Measurements from ENCODE around the gene TEKTIP1.
"Not testable (repeated sequence)": the region's sequence is repeated elsewhere in the genome, so short reads cannot be mapped to it uniquely, and the experiment has no call there.

Gene TEKTIP1

DNA sequence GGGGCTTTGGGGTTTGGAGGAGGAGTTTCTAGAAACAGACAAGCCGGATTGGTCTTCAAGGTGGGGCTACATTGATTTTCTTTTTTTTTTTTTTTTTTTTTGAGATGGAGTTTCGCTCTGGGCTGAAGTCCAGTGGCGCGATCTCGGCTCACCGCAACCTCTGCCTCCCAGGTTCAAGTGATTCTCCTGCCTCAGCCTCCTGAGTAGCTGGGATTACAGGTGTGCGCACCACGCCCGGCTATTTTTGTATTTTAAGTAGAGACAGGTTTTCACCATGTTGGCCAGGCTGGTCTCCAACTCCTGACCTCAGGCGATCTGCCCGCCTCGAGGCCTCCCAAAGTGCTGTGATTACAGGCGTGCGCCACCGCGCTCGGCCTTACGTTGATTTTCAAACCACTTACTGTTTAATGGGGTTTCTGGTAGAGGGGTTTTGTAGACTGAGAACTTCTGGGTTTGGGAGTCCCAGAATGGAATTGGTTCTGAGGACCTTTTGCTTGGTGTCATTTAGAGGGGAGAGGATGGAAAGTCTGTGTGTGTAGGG lies 30.8 kb upstream of the TEKTIP1 start:
- not testable (repeated sequence) for DNase-seq

DNA sequence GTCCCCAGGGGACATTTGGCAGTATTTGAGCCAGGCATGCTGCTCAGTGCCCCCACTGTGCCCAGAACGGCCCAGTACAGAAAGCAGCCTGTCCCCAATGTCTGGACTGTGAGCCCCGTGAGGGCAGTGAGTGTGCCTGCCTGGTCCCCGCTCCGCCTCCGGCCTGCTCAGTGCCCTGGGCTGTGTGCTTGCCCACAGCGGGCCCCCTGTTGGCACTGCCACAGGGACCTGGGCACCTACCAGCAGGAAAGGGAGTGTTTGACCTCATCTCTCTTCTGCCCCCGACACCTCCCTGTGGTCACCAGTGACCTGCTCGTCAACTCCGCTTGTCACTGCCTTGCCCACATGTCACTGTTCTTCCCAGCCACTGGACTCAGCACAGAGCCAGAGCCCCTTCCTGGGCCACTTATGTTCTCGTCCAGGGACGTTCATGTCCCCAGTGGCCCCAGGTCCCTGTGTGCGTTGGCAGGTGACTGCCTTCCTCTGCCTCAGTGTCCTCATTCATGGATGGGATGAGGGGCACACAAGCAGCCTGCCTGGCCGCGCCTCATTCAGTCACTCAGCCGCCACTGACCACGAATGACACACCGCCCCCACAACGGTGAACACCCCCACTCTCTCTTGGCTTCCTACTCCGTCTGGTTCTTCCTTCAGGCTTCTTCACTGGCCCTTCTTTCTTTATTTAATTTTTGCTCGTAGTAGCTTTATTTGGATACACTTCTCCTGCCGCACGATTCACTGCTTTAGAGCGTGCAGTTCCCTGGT lies 30.0 kb upstream of the TEKTIP1 start:
- DNase-seq: no peak

DNA sequence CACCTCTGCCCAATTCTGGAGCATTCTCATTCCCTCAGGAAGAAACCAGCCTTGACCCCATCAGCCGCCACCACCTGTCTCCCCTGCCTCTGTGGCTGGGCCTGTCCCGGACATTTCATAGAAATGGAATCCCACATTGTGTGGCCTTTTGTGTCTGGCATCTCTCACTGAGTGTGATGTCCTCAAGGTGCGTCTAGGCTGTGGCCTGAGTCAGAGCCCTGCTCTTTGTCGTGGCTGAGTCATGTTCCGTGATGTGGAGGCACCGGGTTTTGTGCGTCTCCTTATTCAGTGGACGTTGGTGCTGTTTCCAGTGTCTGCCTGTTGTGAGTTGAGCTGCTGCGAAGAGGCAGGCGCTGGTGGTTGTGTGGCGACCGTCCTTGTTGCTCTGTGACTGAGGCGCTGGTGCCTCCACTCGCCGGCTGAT lies 29.4 kb upstream of the TEKTIP1 start:
- peak; percentile 29 for DNase-seq

DNA sequence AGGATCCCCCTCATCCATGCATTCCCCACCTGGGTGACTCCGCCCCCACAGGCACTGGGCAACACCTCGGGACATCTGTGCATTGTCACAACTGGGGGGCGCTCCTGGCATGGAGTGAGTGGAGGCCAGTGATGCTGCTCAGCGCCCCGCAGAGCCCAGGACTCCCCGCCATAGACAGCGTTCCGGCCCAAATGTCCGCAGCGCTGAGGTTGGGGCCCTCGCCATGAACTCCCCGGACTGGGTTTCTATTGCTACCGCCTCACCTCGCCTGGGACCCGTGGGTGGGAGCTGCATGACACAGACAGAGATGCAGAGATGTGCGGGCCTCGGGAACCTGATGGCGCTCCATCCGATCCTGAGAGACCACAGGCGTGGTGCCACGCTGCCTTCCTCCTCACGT lies 28.2 kb upstream of the TEKTIP1 start:
- DNase-seq: no peak

DNA sequence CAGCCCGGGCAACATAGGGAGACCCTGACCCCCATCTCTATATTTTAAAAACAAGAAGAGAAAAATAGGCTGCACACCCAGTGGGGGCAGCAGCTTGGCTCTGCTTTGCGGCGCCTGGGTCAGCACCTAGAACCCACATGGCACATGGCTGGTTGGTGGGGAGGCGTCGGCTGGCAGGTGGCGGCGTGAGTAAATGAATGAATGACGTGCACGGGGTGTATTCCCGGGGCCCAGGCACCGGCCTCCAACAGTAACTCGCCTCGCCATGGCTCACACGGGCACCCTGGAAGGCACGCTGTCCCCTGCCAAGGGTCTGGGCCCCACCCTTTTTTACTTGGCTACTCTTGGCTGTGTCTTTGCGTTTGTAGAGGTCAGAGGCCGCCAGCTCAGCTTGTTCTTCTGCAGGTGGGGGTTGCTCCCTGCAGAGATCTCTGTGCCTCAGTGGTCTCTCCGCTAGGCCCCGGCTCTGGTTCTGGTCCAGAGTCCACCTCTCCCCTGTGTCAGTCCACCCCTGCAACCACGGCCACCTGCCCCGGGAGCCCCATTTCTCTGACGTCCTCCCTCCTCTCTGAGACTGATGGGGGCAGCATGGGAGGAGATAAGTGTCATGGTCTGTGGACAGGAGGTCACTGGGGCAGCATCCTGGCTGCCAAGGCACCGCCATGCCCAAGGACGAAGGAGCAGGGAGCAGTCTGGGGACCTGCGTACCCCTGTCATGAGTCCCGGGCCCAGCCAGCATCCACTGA lies 27.3 kb upstream of the TEKTIP1 start:
- no peak for DNase-seq

DNA sequence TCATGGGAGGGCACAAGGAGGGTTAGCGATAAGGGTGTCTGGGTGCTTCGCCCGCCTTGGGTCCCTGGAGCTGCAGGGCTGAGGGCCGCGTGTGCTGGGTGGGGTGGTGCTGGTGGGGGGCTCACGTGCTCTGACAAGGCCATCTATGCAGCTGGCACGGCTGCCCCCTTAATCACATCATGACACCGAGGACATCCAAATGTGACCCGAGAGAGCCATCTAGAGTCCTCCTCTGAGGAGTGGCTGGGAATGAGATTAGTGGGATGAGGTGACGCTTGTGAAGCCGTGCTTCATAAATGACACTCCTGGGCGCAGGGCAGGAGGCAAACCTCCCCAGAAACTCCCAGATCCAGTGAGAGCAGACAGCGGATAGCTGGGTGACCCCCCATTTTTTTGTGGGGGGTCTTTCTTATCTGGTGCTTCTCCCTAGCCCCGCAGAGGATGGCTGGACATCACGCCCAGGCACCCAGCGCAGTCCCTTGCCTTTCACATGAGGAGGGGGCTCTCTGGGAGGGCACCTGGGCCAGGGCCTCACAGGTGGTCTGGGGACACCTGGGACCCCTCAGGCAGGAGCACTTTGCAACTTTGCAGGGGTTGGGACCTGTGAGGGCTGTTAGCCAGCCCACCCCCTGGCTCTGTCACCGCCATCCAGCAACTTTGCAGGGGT lies 26.3 kb upstream of the TEKTIP1 start:
- no peak for DNase-seq

DNA sequence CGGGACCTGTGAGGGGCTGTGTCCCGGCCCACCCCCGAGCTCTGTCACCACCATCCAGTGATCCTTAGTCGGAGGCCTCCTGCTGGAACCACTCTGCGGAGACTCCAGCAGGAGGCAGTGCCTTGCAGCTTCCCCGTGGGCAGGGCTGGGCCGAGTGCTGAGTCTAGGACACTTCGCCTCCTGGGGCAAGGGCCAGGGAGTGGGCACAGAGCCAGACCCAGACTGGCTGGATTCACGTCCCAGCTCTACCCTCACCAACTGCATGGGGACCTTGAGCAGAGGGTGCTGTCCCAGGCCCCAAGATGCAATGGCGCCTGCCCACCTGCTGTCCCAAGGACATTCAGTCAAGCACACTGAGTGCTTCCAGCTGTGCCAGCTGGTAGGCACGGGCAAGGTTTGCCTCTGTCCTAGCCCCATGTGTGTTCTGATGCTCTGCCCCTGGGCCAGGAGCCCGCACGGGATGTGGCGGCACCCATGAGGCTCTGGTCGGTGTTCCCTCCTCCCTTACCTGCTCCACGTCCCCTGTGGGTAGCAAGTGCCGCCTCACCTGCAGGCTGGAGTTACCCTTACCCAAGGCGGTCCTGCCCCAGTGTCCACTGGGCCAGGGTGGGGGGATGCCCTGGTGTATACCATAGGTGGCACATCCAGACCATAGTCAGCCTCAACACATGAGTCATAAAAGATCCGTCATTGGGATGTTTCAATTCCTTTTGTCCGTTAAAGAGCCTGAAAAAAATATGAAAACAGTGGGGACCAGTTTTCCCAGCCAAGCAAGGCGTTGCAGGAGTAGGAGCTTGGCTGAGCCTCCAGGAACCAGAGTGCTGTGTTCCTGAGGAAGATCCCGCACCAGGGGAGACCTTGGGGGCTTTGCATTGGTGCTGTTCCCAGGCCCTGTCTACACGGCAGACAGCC lies 25.5 kb upstream of the TEKTIP1 start:
- DNase-seq: no peak

DNA sequence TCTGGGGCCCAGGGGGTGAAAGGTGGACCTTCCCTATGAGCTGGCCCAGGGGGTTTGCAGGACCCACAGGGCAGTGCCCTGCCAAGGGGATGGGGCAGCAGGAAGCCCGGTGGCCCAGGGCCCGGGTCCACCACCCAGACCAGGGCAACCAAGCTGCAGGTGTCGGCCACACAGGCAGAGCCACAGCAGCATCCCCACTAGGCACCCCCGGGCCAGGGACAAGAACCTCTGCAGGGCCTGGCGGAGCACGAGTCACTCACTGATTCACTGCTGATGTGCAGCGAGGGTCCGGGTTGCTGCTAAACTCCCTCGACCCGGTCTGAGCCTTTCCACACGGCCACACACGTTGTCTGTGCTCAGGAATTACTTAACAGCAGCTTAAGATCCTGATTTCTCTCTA lies 24.0 kb upstream of the TEKTIP1 start:
- DNase-seq: no peak

DNA sequence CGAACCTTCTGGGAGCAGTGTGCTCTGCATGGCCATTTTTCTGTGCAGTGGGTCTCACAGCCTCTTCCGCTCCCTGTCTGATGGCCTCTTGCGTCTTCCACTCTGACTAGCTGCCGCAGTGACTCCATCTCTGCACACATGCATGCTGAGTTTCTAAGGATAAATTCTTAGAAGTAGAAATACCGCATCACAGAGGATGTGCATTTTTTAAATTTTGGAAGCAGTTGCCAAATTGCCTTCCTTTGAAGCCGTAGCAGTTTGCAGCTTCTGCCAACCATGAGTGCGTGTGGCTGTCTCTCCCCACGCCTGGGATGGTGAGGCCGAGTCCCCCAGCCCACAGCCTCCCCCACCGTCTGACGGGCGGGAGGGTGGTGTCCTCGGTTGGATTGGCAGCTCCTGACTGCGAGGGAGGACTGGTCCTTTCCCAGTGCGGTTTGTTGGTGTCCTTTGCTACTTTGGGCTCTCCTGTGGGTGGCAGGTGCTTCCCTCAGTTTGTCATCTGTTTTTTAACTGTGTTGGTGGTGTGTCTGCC lies 23.0 kb upstream of the TEKTIP1 start:
- no peak for DNase-seq

DNA sequence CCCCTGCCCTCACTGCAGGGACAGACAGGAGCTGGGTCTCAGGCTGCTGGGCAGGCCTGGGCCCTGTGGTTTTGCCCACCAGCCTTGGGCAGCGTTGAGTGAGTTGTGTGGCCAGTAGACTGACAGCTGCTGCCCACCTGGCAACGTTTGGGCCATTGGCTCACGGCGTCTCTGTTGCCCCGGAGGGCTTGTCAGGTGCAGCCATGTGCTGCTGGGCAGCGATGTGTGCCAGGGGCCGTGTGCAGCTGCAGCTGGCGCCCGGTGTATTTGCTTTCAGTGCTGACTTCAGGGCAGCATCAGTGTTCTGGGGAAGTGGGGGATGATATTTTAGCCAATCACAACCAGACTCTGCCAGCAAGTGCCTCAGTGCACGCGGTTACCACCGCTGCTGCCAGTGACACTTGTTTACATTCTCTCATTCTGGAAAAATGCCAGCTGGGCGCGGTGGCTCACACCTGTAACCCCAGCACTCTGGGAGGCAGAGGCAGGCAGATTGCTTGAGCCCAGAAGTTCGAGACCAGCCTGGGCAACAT lies 22.2 kb upstream of the TEKTIP1 start:
- no peak for DNase-seq

DNA sequence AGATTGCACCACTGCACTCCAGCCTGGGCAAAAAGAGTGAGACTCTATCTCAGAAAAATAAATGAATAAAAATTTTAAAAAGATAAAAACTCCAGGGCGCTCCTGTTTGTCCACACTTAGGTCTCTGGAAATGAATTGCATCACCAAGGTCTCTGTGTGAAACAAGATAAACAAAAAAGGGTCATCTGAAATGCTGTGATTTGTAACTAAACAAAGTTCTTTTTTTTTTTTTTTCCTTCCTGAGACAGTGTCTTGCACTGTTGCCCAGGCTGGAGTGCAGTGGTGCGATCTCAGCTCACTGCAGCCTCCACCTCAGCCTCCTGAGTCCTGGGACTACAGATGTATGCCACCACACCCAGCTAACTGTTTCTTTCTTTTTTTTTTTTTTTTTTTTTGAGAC lies 21.3 kb upstream of the TEKTIP1 start:
- no peak for DNase-seq

DNA sequence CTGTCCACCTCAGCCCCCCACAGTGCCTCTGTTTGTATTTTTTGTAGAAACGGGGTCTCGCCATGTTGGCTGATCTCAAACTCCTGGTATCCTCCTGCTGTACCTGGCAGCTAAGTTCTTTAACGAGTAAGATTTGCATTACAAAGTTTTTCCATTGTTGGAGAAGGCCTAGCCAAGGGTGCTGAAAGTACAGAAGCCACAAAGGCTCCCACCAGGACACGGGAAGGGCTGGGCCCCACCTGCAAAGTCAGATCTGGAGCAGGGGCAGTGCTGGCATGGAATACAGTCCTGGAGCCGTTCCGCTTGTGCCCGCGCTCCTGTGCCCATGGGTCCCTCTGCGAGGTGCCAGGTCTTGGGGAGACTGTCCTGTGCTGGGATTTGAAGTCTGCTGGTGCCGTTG lies 20.7 kb upstream of the TEKTIP1 start:
- no peak for DNase-seq

DNA sequence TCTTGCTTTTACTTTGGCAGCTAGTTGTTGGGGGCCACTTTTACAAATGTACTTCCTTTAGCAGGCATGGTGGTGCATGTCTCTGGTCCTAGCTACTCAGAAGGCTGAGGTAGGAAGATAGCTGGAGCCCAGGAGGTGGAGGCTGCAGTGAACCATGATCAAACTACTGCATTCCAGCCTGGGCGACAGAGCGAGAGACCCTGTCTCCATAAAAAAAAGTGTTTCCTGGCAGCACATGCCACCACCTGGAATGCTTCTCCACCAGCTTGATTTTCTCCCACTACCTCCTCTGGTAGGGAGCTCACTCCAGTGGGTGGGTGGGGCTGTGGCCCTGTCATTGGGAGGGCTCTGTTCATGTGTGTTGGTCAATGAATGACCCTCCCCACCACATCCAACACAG lies 20.3 kb upstream of the TEKTIP1 start:
- no peak for DNase-seq

DNA sequence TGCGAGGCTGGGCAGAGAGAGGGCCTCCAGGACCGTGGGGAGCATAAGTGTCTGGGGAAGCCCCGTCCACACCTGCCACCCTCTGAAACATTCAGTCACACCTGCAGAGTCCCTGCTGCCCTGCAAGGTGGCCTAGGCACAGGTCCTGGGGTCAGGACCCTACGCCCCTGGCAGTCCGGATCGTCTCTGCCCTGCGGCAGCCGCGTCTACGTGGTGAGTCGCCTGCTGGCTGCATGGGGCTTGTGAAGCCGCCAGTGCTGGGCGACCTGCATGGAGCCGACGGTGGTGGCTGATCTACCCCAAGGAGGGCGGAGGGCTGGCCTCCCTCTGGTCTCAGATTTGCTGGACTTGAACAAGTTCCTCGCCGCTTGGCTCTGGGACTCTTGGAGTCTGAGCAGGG lies 19.8 kb upstream of the TEKTIP1 start:
- DNase-seq: no peak

DNA sequence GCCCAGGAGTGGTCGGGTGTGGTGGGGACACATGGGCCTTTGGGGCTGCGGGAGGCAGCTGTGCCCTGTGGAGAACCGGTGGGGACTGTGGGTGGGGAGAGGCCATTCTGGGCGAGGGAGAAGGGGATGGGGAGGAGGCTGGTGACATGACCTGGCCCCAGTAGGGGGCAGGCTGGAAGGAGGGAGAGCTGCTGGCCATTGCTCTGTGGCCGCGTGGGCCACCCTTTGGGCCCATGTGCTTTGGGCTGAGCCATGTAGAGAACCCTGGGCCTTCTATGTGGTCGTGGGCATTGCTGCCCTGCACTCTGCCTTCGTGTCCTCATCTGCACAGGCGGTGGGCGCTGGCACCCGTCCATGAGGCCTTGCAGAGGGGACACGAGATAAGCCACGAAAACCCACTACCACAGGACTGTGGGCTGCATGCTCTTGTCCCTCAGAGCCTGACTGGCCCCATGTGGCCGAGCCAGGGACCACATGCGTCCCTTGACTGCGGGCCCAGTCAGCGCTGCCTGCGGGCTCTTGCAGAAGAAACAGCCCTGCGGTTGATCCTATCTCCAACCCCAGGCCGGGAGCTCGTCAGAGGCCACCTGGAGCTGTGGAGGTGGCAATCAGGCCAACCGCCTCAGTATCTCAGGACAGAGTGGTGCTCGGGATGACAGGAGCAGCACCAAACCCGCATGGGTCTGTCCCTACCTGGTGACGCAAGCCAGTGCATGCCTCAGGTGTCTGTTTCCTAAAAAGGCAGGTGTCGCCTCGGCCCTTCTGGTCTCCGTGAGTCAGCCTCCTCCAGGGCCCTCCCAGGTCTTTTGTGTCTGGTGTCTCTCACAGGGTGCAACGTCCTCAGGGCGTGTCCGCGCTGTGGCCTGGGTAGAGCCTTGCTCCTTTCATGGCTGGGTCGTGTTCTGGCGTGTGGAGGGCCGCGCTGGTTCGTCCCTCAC lies 18.5 kb upstream of the TEKTIP1 start:
- no peak for DNase-seq

DNA sequence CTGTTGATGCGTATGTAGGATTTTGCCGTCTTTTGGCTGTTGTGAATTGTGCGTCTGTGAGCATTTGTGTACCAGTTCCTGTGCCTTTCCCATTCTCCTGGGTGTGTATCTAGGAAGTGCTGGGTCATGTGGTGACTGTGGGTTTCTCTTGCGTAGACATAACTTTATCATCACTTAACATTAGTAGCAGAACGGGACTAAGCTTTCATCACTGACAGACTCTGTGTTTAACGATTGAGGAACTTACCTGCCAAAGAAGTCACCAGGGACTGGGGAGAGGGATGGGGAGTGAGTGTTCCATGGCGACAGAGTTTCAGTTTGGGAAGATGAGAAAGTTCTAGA lies 17.9 kb upstream of the TEKTIP1 start:
- no peak for DNase-seq

DNA sequence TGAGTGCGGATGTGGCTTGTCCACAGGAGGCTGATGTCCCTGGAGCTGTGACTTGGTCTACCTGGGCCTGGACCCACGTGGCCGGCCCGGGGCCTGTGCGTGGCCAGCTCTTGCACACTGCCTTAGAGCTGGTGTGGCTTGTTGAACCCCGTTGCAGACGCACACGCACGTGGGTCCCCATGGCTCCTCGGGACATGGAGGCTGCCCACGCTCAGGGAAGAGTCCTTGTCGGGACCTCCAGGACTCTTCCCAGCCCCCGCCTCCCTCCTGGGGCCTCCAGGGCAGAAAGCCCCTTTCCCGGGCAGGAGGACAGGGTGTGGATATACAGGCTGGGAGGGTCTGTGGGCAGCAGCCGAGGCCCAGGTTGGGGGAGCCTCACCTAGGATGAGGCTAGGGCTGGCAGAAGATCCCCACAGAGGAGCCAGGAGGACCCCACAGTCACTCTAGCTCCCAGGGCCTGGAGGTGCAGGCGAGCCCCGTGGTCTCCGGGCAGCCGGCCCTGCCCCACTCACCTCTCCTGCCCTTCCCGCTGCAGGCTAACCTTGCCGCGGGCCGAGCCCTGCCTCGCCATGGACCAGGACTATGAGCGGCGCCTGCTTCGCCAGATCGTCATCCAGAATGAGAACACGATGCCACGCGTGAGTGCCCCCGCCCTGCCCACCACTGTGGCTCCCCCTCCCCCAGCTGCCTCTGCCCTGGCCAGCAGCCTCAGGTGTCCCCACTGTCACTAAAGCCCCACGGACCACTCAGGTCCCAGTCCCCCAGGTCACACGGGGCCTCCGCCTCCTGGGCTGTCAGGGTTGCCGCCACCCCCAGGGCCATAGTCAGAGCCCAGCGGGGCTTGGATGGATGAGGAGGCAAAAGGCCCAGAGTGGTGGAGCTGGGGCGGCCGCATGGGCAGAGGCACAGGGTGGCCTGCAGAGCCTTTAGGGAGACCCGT lies 16.3 kb upstream of the TEKTIP1 start:
- DNase-seq: no peak

DNA sequence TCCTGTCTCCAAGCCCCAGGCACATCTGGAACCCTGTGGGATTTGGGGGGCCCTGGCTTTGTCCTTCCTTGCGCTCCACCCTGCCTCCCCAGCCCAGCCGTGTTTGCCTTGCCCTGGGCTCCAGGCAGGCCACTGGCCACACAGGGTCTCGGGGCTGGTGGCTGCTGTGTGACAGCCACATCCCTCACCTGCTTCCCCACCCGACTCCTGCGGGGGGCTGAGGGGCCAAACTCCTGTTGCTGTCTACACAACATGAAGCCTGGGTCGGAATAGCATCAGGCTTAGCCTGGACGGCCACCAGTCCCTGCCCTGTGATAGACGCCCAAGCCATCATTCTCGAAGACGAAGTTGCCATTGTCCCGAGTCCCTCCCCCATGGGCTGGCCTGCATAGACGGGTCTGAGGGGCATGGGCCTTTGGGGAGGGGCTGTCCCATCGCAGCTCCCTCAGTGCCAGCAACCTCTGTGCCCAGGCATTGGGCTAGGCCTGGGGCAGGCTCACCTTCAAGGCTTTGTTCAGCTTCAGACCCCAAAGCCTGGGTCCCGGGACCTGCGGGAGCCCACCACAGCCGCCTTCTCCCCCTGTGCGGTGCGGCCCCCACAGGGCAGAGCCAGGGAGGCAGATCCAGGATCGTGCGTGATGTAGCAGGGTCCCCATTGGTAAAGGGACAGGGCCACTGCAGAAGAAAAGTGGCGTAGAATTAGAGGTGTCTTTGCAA lies 15.5 kb upstream of the TEKTIP1 start:
- DNase-seq: no peak

Measured in activated CD4-positive, alpha-beta T cell treated with anti-CD3 and anti-CD28 coated beads, Interleukin-2, Interleukin-6, amounts not matched to agents 100 ng/mL and 50 ng/mL, durations not matched to agents 16 hours and 8 hours (primary cell).